K562 (cell line): ENCODE results near the gene ENDOV. TPM values are rescaled to one million over a fixed set of nuclear protein-coding genes. Genes with fewer than 3 reads are reported as not detected.
A peak's percentile ranks its signal among the peaks of the same experiment; 100 is the strongest.

Experiments used
- CBFB ChIP-seq: sonication (generic); formaldehyde crosslinking; IDR thresholded peaks from 2 replicates; pipeline ENCODE4 v1.4.0; 2020; ENCODE audit warnings: mild to moderate bottlenecking, missing genetic modification reagents
- CTBP1 ChIP-seq: fragments of 450-650 bp; IDR thresholded peaks from 2 replicates; pipeline ENCODE4 v1.6.1; 2016; ENCODE audit warnings: borderline replicate concordance
- NFRKB ChIP-seq: fragments of 450-650 bp; IDR thresholded peaks from 2 replicates; pipeline ENCODE4 v1.6.1; 2016; ENCODE audit warnings: low read depth
- NR3C1 ChIP-seq: sonication (generic); formaldehyde crosslinking; IDR thresholded peaks from 2 replicates; pipeline ENCODE4 v1.8.1; 2022; ENCODE audit warnings: missing genetic modification reagents
- PHB ChIP-seq: fragments of 250-450 bp; sonication (Bioruptor Pico); IDR thresholded peaks from 2 replicates; pipeline ENCODE4 v1.5.0; 2021
- POLR3A ChIP-seq: IDR thresholded peaks from 2 replicates; pipeline ENCODE4 v1.6.1; 2011; ENCODE audit warnings: borderline replicate concordance, mild to moderate bottlenecking, moderate library complexity; ENCODE audit not compliant: insufficient read length, insufficient read depth; ENCODE audit errors: extremely low read depth
- PTBP1 ChIP-seq: fragments of 200-400 bp; formaldehyde crosslinking; IDR thresholded peaks from 2 replicates; pipeline ENCODE4 v1.6.1; 2017; ENCODE audit warnings: low read depth, low read length
- RBM25 ChIP-seq: fragments of 200-400 bp; formaldehyde crosslinking; IDR thresholded peaks from 2 replicates; pipeline ENCODE4 v1.6.1; 2018; ENCODE audit warnings: low read length, low read depth, moderate library complexity; ENCODE audit not compliant: severe bottlenecking
- RCOR1 ChIP-seq, 2 experiments: IDR thresholded peaks; 2 replicates each; pipeline ENCODE4 v1.6.1; 2012; ENCODE audit warnings: low read depth in 2 of 2, low read length in 2 of 2, borderline replicate concordance in 1 of 2, improper control_type of control experiment in 1 of 2
- RNF2 ChIP-seq: sonication (generic); IDR thresholded peaks from 2 replicates; pipeline ENCODE4 v1.6.1; 2016
- SLC30A9 ChIP-seq: fragments of 250-450 bp; sonication (Bioruptor Pico); IDR thresholded peaks from 2 replicates; pipeline ENCODE4 v1.8.0; 2022; ENCODE audit warnings: mild to moderate bottlenecking, moderate library complexity
- SMARCA5 ChIP-seq: fragments of 450-650 bp; IDR thresholded peaks from 2 replicates; pipeline ENCODE4 v1.6.1; 2016
- SRSF3 ChIP-seq: fragments of 200-400 bp; formaldehyde crosslinking; IDR thresholded peaks from 2 replicates; pipeline ENCODE4 v1.6.1; 2016; ENCODE audit warnings: mild to moderate bottlenecking, low read length, moderate library complexity; ENCODE audit not compliant: insufficient read depth
- STAG1 ChIP-seq: sonication (generic); formaldehyde crosslinking; IDR thresholded peaks from 2 replicates; pipeline ENCODE4 v1.5.0; 2020; ENCODE audit warnings: missing genetic modification reagents, borderline replicate concordance
- ZBED1 ChIP-seq: IDR thresholded peaks from 2 replicates; pipeline ENCODE4 v1.6.1; 2014
- ZFP36 ChIP-seq: fragments of 150-350 bp; IDR thresholded peaks from 2 replicates; pipeline ENCODE4 v1.6.1; 2018; ENCODE audit warnings: low read length, low read depth; ENCODE audit not compliant: partially characterized antibody
- ZNF140 ChIP-seq: fragments of 250-450 bp; sonication (Bioruptor Pico); IDR thresholded peaks from 2 replicates; pipeline ENCODE4 v1.8.0; 2021; ENCODE audit warnings: moderate library complexity, mild to moderate bottlenecking, inconsistent platforms
- ZNF766 ChIP-seq: fragments of 200-800 bp; sonication (Bioruptor generic); conservative IDR thresholded peaks from 2 replicates; pipeline ENCODE4 v1.6.1; 2016; ENCODE audit warnings: missing genetic modification characterization, missing compliant biosample characterization
- polyA plus RNA-seq, 8 experiments: library from polyadenylated mRNA; depleted of rRNA in 4 of 8; stranded (reverse) in 5 of 8; unstranded in 3 of 8; fragments of >200 nt; fragmentation: Nextera tagmentation in 2 of 8; fragmentation: Illumina TruSeq in 1 of 8; extraction: Ambion mirVana in 2 of 8; extraction: Trizol in 1 of 8; gene quantifications; 2 replicates each; pipeline versions ENCODE4 v1.2.1 to v1.2.3, GENCODE V29; 2011 to 2014; ENCODE audit warnings: inconsistent platforms in 1 of 8, missing spikeins in 1 of 8
- total RNA-seq, 7 experiments: library from RNA; depleted of rRNA in 6 of 7; stranded (reverse); fragments of >200 nt in 6 of 7; fragmentation: Illumina TruSeq in 2 of 7; extraction: Trizol in 2 of 7; gene quantifications; 2 replicates each; pipeline versions ENCODE4 v1.2.1 to v1.2.3, GENCODE V29; 2011 to 2021; ENCODE audit warnings: low replicate concordance in 1 of 7
- TF ChIP-seq, protein P1 (sequence below): sonication (generic); formaldehyde crosslinking; IDR thresholded peaks from 2 replicates; pipeline ENCODE4 v1.8.1; 2023; ENCODE audit warnings: mild to moderate bottlenecking, missing genetic modification reagents
- TF ChIP-seq, protein P2 (sequence below), 2 experiments: IDR thresholded peaks; 2 replicates each; pipeline ENCODE4 v1.6.1; 2011; ENCODE audit warnings: borderline replicate concordance in 1 of 2, control low read depth in 1 of 2, low read depth in 1 of 2, low read length in 1 of 2, mild to moderate bottlenecking in 1 of 2, mixed read lengths in 1 of 2, moderate library complexity in 1 of 2; ENCODE audit not compliant: insufficient read depth in 1 of 2, insufficient read length in 1 of 2, poor library complexity in 1 of 2, severe bottlenecking in 1 of 2; ENCODE audit errors: extremely low read depth in 1 of 2
- TF ChIP-seq, protein P3 (sequence below): fragments of 450-650 bp; IDR thresholded peaks from 2 replicates; pipeline ENCODE4 v1.6.1; 2018; ENCODE audit warnings: mild to moderate bottlenecking, low read depth; ENCODE audit not compliant: partially characterized antibody
- TF ChIP-seq, protein P4 (sequence below): fragments of 450-650 bp; IDR thresholded peaks from 2 replicates; pipeline ENCODE4 v1.6.1; 2016; ENCODE audit warnings: borderline replicate concordance

ENDOV gene
- total and polyA plus RNA-seq, 9 of the 15 experiments (the other 6 are each of a cell fraction or from before 2014, with no cell fraction given) = 1.2 to 8.2 (median 3.7) TPM

DNA sequence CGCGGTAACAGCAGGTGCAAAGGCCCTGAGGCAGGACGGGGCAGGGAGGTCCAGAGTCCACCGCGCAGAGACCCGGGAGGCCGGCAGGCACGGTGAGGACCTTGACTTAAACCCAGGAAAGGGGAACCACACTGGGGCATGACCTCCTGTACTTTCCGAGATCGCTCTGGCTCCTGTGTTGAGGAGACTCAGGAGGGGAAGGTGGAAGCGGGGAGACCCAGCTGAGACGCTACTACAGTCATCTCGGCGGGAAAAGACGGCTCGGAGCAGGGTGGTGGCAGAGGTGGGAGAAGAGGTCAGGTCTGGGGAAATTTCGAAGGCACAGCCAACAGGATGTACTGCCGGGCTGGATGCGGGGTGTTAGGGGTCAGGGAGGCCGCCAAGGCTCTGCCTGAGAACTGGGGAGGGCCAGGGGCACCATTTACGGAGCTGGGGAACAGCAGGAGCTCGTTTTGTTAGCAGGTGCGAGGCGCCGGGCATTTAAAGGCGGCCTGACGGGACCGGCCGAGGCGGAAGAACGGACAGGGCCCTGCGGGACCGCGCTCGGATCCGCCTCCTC is 39.1 kb downstream of the ENDOV start (continued):
- TF ChIP-seq, protein P1, sequence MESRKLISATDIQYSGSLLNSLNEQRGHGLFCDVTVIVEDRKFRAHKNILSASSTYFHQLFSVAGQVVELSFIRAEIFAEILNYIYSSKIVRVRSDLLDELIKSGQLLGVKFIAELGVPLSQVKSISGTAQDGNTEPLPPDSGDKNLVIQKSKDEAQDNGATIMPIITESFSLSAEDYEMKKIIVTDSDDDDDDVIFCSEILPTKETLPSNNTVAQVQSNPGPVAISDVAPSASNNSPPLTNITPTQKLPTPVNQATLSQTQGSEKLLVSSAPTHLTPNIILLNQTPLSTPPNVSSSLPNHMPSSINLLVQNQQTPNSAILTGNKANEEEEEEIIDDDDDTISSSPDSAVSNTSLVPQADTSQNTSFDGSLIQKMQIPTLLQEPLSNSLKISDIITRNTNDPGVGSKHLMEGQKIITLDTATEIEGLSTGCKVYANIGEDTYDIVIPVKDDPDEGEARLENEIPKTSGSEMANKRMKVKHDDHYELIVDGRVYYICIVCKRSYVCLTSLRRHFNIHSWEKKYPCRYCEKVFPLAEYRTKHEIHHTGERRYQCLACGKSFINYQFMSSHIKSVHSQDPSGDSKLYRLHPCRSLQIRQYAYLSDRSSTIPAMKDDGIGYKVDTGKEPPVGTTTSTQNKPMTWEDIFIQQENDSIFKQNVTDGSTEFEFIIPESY (CRISPR knock-in tag) = peak; percentile 99; the same call in 1 of the 2 replicates
- TF ChIP-seq CBFB (CRISPR knock-in tag) = 0 out of 2 replicates have a peak, but pooled peaks have one; percentile 46
- peak; percentile 82 for TF ChIP-seq SMARCA5
- TF ChIP-seq, protein P2, sequence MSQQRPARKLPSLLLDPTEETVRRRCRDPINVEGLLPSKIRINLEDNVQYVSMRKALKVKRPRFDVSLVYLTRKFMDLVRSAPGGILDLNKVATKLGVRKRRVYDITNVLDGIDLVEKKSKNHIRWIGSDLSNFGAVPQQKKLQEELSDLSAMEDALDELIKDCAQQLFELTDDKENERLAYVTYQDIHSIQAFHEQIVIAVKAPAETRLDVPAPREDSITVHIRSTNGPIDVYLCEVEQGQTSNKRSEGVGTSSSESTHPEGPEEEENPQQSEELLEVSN (IDR thresholded peaks at IDR 0.05; ENCODE audit: borderline replicate concordance in 1 of 2, extremely low read depth in 1 of 2, insufficient read depth in 1 of 2, insufficient read length in 1 of 2, low read depth in 1 of 2, low read length in 1 of 2, poor library complexity in 1 of 2, severe bottlenecking in 1 of 2) = peak in 1 of 2 experiments; percentile 76
- no peak for TF ChIP-seq SLC30A9
- TF ChIP-seq ZNF766 (CRISPR knock-in tag) = no peak
- TF ChIP-seq NR3C1 (CRISPR knock-in tag) = no peak
- TF ChIP-seq RBM25 = peak; percentile 96
- TF ChIP-seq STAG1 = 0 out of 2 replicates have a peak, but pooled peaks have one; percentile 11
- 0 out of 2 replicates have a peak, but pooled peaks have one; percentile 73 for TF ChIP-seq PTBP1
- TF ChIP-seq RCOR1 (IDR thresholded peaks at IDR 0.05; ENCODE audit: borderline replicate concordance in 1 of 2, low read depth in 2 of 2, low read length in 2 of 2) = peak in 1 of 2 experiments; percentile 42; a peak in 1 of 4 replicates
- TF ChIP-seq, protein P3, sequence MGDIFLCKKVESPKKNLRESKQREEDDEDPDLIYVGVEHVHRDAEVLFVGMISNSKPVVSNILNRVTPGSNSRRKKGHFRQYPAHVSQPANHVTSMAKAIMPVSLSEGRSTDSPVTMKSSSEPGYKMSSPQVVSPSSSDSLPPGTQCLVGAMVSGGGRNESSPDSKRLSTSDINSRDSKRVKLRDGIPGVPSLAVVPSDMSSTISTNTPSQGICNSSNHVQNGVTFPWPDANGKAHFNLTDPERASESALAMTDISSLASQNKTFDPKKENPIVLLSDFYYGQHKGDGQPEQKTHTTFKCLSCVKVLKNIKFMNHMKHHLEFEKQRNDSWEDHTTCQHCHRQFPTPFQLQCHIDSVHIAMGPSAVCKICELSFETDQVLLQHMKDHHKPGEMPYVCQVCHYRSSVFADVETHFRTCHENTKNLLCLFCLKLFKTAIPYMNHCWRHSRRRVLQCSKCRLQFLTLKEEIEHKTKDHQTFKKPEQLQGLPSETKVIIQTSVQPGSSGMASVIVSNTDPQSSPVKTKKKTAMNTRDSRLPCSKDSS = no peak
- TF ChIP-seq CTBP1 = no peak
- TF ChIP-seq ZBED1 = no peak
- no peak for TF ChIP-seq PHB (CRISPR knock-in tag)
- TF ChIP-seq ZFP36 = no peak
- no peak for TF ChIP-seq SRSF3
- TF ChIP-seq, protein P4, sequence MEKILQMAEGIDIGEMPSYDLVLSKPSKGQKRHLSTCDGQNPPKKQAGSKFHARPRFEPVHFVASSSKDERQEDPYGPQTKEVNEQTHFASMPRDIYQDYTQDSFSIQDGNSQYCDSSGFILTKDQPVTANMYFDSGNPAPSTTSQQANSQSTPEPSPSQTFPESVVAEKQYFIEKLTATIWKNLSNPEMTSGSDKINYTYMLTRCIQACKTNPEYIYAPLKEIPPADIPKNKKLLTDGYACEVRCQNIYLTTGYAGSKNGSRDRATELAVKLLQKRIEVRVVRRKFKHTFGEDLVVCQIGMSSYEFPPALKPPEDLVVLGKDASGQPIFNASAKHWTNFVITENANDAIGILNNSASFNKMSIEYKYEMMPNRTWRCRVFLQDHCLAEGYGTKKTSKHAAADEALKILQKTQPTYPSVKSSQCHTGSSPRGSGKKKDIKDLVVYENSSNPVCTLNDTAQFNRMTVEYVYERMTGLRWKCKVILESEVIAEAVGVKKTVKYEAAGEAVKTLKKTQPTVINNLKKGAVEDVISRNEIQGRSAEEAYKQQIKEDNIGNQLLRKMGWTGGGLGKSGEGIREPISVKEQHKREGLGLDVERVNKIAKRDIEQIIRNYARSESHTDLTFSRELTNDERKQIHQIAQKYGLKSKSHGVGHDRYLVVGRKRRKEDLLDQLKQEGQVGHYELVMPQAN = peak; percentile 40; the same call in 1 of the 2 replicates
- no peak for TF ChIP-seq POLR3A
- no peak for TF ChIP-seq RNF2
- TF ChIP-seq ZNF140 (CRISPR knock-in tag) = no peak
- peak; percentile 69; the same call in 1 of the 2 replicates for TF ChIP-seq NFRKB
